Stimulated activated CD4-positive, alpha-beta T cell treated with anti-CD3 and anti-CD28 coated beads, Interleukin-1b, Interleukin-23, amount 100 ng/mL, for 1 hour (primary cell): Measurements from ENCODE around the gene KCNK6.
"Not testable (repeated sequence)": the region's sequence is repeated elsewhere in the genome, so short reads cannot be mapped to it uniquely, and the experiment has no call there.

Experiments
- DNase-seq, 2 donors: peaks; one replicate each; pipeline ENCODE4 v3.0.0-alpha.2; 2020; ENCODE audit warnings: low read depth in 2 of 2

The KCNK6 gene

GRCh38 chr19:38362076-38362945, 42.7 kb downstream of the KCNK6 start:
- DNase-seq = peak; percentile 21 to 55

- not testable (repeated sequence) for DNase-seq
Observed at GRCh38 chr19:38362946-38363688, 43.5 kb downstream of the KCNK6 start.

- DNase-seq = no peak
Observed at GRCh38 chr19:38367041-38367440, 47.4 kb downstream of the KCNK6 start.

DNA sequence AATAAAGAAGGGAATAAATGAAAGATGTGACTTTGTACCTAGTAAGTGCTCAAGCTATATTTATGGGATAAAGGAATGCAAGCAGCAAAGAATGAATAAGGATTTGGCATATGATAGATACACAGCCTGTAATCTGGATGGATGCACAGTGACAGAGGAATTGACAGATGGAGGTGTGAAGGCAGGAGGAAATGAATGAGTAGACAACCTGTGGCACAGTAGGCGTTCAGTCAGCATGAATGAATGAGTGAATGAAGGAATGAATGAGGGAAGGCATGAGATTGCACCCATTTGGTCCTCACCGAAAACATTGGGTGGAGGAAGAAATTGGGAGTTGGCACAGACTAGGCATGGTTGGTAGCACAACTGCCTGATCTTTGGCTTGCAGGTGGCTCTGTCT, 49.9 kb downstream of the KCNK6 start:
- no peak for DNase-seq

DNA sequence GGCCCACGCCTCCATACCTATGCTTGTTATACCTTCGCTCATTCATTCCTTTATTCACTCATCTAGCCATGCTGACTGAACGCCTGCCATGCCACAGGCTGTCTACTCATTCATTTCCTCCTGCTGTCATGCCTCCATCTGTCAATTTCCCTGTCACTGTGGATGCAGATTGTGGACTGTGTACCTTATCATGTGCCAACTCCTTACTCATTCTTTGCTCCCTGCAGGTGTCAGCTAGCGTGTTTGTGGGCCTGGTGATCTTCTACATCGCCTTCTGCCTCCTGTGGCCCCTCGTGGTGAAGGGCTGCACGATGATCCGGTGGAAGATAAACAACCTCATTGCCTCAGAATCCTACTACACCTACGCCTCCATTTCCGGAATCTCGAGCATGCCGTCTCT, 50.7 kb downstream of the KCNK6 start:
- DNase-seq = no peak

GRCh38 chr19:38371081-38371480, 51.4 kb downstream of the KCNK6 start:
- no peak for DNase-seq

GRCh38 chr19:38373907-38374331, 54.3 kb downstream of the KCNK6 start:
- no peak for DNase-seq

- DNase-seq = peak; percentile 95
Observed at GRCh38 chr19:38374332-38375097, 54.9 kb downstream of the KCNK6 start, which contains the start of gene PSMD8. TSS of gene PSMD8 (plus strand) at chr19:38374571. CDS start at chr19:38374602, 31 bp downstream.

- DNase-seq = no peak
Observed at GRCh38 chr19:38375098-38375493, 55.5 kb downstream of the KCNK6 start.

DNA sequence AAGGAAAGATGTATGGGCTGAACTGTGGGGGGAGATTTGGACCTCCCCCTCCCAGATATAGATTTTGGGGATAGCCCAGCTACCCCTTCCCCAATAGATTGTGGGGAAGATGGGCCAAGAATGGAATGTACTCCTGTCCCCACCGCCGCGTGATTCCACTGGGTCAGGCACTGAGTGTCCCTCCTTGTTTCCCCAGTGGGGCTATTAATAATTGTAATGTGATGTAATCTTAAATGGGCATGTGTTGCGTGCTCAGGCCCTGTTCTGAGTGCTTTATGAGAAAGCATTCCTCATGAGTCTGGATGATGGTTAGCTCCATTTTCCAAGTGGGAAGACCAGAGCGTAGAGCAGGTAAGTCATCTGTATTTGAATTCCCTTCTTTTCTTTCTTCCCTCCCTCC, 56.1 kb downstream of the KCNK6 start:
- DNase-seq = no peak

GRCh38 chr19:38376576-38376975, 56.9 kb downstream of the KCNK6 start:
- DNase-seq = no peak

GRCh38 chr19:38377052-38377451, 57.4 kb downstream of the KCNK6 start:
- DNase-seq = no peak

- DNase-seq = no peak
Observed at GRCh38 chr19:38378866-38379265, 59.2 kb downstream of the KCNK6 start.

DNA sequence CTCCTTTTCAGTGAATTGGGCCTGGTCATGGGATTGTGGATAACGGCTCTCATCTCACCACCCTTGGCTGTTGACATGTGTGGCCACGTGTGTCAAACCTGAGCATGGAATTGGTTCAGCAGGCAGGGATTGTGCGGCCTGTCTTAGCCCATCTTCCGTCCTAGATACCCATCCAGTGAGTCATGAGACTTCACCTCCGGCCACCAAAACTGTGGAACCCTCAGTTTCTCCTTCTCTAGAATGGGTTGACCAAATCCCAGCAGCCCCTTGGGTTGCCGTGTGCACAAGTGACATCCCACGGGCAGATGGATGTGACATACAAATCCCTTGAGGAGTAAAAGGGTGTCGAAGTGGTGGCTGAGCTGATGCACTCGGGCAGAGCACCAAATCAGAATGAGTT, 61.5 kb downstream of the KCNK6 start:
- no peak for DNase-seq
